ENCODE measurements around the gene PRXL2B.

PRXL2B gene

DNA sequence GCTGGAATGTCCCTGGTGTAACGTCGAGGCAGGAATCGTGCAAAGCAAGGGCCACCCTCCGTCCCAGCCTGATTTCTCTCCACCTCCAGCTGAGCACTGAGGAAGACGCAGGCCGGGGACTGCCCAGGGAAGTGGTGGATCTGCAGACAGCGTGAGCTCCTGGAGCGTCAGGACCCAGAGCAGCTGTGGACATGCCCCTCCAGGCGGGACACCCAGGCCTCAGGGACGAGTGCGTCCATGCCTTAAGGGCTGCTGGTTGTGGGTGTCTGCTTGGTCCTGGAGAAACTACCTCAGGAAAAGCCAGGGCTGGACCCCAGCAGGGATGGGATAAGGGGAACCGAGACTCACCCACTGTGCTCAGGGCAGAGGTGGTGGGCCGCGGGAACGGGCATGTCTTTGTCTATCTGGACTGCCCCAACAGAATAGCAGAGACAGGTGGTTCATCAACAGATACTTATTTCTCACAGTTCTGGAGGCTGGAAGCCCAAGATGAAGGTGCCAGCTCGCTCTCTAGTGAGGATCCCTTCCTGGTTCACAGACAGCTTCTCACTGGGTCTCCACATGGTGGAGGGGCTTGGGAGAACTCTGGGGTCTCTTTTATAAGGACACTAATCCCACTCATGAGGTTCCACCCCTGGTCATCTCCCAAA is 52.0 kb downstream of the PRXL2B start:
- TF ChIP-seq POLR2AphosphoS5 (IDR thresholded peaks at IDR 0.05; ENCODE audit: low read depth) (no peak), REST (IDR thresholded peaks at IDR 0.05; ENCODE audit: insufficient replicate concordance, low read depth) (no peak), SPI1 (IDR thresholded peaks at IDR 0.05; ENCODE audit: borderline replicate concordance, low read depth) (no peak), GABPA (IDR thresholded peaks at IDR 0.05; ENCODE audit: low read depth) (no peak)
- TF ChIP-seq, protein P1, sequence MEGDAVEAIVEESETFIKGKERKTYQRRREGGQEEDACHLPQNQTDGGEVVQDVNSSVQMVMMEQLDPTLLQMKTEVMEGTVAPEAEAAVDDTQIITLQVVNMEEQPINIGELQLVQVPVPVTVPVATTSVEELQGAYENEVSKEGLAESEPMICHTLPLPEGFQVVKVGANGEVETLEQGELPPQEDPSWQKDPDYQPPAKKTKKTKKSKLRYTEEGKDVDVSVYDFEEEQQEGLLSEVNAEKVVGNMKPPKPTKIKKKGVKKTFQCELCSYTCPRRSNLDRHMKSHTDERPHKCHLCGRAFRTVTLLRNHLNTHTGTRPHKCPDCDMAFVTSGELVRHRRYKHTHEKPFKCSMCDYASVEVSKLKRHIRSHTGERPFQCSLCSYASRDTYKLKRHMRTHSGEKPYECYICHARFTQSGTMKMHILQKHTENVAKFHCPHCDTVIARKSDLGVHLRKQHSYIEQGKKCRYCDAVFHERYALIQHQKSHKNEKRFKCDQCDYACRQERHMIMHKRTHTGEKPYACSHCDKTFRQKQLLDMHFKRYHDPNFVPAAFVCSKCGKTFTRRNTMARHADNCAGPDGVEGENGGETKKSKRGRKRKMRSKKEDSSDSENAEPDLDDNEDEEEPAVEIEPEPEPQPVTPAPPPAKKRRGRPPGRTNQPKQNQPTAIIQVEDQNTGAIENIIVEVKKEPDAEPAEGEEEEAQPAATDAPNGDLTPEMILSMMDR (IDR thresholded peaks at IDR 0.05; ENCODE audit: insufficient read depth, low read length): no peak
- Histone ChIP-seq H3K4me3 (replicated peaks; ENCODE audit: insufficient read depth, low read length) (no peak overlapping the region), H3K27me3 (ENCODE audit: insufficient read depth, poor library complexity, severe bottlenecking) (no peaks in the 10 kb centered on the region), H3K27ac (replicated peaks) (no peak overlapping the region)
- no peak for DNase-seq (ENCODE audit: low read depth in 1 of 2, low spot score in 1 of 2)

GRCh38 chr1:2639203-2639602 is 52.6 kb downstream of the PRXL2B start:
- DNase-seq (ENCODE audit: low read depth in 1 of 2, low spot score in 1 of 2): no peak
- Histone ChIP-seq H3K27me3 (ENCODE audit: insufficient read depth, poor library complexity, severe bottlenecking) (no peaks in the 10 kb centered on the region), H3K4me3 (replicated peaks; ENCODE audit: insufficient read depth, low read length) (no peak overlapping the region), H3K27ac (replicated peaks) (no peak overlapping the region)
- TF ChIP-seq SPI1 (IDR thresholded peaks at IDR 0.05; ENCODE audit: borderline replicate concordance, low read depth): no peak
- TF ChIP-seq, protein P1 (IDR thresholded peaks at IDR 0.05; ENCODE audit: insufficient read depth, low read length): no peak
- TF ChIP-seq GABPA (IDR thresholded peaks at IDR 0.05; ENCODE audit: low read depth): no peak
- no peak for TF ChIP-seq REST (IDR thresholded peaks at IDR 0.05; ENCODE audit: insufficient replicate concordance, low read depth)
- no peak for TF ChIP-seq POLR2AphosphoS5 (IDR thresholded peaks at IDR 0.05; ENCODE audit: low read depth)

DNA sequence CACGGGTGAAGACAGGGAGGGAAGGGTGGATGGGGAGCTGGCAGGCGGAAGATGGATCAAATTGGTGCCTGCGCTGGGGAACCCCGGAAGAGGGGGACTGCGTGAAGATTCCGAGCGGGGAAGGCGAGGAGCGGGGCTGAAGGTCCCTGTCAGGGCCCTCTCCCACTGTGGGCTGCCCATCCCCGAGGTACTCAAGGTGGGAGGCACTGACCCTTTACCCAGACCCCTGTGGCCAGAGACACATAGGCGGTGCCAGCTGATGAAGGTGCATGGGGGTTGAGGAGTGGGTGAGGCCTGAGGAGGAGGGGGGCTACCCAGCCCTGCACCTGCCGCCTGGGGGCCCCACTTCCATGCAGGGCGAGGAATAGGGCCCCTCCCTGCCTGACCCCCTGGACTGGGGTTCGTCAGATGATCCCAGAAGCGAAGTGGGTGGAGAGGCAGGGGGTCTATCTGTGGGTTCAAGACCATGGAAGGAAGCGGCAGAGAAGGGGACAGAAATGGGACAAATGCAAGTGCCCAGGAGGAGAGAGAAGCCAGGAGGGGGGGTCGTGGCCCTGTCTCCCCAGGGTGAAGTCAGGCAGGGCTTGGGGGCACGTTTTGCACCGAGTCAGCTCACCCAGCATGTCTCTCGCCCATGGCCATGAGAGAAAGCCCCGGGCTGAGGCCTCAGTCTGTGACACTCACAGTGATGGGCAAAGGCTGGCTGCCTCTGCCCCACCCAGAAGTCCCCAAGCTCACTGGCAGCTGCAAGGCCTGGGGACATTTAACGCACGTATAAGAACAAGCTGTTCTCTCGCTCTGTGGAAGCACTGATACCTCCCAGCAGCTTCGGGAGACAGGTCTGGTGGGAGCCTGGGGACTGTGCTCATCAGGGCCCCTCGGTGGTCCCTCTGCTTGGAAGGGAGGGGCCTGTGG is 53.3 kb downstream of the PRXL2B start:
- no peaks in the 10 kb centered on the region for H3K27me3 ChIP-seq (ENCODE audit: insufficient read depth, poor library complexity, severe bottlenecking)
- no peak for TF ChIP-seq SPI1 (IDR thresholded peaks at IDR 0.05; ENCODE audit: borderline replicate concordance, low read depth)
- TF ChIP-seq REST (IDR thresholded peaks at IDR 0.05; ENCODE audit: insufficient replicate concordance, low read depth): no peak
- TF ChIP-seq, protein P1 (IDR thresholded peaks at IDR 0.05; ENCODE audit: insufficient read depth, low read length): no peak
- TF ChIP-seq POLR2AphosphoS5 (IDR thresholded peaks at IDR 0.05; ENCODE audit: low read depth): no peak
- no peak for TF ChIP-seq GABPA (IDR thresholded peaks at IDR 0.05; ENCODE audit: low read depth)
- no peak for DNase-seq (ENCODE audit: low read depth in 1 of 2, low spot score in 1 of 2)
- H3K27ac ChIP-seq (replicated peaks): no peak overlapping the region
- no peak overlapping the region for H3K4me3 ChIP-seq (replicated peaks; ENCODE audit: insufficient read depth, low read length)
